HG03432 (cell line): ENCODE results near the gene GZMM.
"Not testable (repeated sequence)": the region's sequence is repeated elsewhere in the genome, so short reads cannot be mapped to it uniquely, and the experiment has no call there.

ENCODE experiments used
- ATAC-seq: cut with Tn5 transposase; IDR thresholded peaks from one replicate; pipeline ENCODE4 v1.9.1; 2021; ENCODE audit warnings: mild to moderate bottlenecking, moderate library complexity; ENCODE audit not compliant: unreplicated experiment

Gene GZMM

DNA sequence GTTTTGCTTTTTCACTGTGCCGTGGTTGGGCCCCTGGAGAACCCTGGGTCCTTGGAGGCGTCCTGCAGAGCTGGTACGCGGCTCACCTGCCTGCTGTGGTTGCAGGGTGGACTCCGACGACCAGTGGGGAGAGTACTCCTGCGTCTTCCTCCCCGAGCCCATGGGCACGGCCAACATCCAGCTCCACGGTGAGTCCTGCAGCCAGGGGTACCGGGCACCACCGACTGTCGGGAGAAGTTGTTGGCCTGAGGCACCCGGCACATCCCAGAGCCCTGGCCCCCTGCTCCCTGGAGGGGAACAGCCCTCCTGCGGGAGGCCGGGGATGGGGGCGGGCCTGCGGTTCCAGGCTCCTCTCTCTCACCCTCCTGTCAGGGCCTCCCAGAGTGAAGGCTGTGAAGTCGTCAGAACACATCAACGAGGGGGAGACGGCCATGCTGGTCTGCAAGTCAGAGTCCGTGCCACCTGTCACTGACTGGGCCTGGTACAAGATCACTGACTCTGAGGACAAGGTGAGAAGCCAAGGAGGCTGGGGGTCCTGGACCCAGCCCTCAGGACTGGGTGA is 36.5 kb downstream of the GZMM start:
- ATAC-seq: no peak

DNA sequence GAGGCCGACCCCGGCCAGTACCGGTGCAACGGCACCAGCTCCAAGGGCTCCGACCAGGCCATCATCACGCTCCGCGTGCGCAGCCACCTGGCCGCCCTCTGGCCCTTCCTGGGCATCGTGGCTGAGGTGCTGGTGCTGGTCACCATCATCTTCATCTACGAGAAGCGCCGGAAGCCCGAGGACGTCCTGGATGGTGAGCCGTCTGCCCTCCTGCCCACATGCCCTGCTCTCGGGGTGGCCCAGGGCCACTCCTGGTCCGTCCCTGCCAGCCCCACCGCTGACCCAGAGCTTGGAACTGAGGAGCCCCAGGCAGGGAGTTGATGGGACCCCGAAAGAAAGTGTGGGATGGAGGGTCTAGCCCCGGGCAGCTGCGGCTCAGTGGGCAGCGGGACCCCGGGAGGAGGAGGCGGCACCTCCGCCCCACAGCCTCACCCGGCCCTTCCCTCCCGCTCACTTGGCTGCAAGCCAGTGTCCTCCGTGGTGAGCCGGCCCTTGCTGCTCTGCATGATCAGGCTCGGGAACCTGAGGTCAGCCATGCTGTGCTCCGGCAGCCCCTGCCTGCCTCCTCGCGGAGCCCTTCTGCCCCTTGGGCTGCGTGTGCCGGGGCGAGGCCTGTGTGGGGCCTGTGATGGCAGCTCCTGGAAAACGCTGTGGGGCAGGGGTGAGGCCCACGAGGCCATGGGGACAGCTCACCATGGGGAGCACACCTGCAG is 37.7 kb downstream of the GZMM start:
- ATAC-seq: no peak

DNA sequence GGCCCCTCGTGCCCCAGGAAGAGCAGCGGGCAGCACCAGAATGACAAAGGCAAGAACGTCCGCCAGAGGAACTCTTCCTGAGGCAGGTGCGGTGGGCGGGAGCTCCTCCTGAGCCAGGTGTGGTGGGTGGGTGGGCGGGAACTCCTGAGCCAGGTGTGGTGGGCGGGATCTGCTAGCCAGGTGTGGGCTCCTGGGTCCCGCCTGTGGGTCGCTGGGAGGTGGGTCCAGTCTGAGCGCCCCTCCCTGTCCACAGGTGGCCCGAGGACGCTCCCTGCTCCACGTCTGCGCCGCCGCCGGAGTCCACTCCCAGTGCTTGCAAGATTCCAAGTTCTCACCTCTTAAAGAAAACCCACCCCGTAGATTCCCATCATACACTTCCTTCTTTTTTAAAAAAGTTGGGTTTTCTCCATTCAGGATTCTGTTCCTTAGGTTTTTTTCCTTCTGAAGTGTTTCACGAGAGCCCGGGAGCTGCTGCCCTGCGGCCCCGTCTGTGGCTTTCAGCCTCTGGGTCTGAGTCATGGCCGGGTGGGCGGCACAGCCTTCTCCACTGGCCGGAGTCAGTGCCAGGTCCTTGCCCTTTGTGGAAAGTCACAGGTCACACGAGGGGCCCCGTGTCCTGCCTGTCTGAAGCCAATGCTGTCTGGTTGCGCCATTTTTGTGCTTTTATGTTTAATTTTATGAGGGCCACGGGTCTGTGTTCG is 38.8 kb downstream of the GZMM start:
- no peak for ATAC-seq

DNA sequence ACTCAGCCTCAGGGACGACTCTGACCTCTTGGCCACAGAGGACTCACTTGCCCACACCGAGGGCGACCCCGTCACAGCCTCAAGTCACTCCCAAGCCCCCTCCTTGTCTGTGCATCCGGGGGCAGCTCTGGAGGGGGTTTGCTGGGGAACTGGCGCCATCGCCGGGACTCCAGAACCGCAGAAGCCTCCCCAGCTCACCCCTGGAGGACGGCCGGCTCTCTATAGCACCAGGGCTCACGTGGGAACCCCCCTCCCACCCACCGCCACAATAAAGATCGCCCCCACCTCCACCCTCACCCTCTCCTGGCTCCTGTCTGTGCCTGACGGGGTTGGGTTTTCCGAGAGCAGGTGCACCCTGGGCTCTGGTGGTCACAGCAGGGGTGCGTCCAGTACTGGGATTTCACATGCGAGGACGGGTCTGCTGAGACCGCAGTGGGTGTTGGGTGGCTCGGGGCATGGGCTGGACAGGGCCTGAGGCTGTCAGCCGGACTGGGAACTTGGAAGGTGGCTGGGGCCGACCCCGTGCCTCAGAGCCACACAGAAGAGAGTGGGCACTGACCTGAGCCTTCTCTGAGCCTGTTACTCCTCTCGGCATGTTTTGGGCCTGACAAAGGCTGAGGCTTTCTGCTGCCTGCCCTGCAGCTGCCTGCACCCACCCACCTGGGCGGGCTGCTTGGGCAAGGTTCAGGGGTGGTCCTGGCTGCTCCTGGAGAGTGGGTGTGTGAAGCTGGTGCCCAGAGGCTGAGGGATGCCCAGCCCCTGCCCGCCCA is 39.5 kb downstream of the GZMM start:
- ATAC-seq: no peak

DNA sequence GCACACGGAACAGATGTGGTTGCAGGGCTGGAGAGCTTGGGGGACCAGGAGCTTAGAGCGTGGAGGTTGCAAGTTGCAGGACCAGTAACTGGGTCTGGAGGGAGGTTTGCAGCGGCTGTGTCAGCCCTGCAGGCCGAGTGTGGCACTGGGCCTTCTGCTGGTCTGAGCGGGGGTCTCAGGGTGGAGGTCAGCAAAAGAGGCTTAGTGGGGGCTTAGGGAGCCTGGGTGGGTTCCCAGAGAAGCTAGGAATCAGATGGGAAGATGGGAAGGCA is 40.1 kb downstream of the GZMM start:
- ATAC-seq: no peak

DNA sequence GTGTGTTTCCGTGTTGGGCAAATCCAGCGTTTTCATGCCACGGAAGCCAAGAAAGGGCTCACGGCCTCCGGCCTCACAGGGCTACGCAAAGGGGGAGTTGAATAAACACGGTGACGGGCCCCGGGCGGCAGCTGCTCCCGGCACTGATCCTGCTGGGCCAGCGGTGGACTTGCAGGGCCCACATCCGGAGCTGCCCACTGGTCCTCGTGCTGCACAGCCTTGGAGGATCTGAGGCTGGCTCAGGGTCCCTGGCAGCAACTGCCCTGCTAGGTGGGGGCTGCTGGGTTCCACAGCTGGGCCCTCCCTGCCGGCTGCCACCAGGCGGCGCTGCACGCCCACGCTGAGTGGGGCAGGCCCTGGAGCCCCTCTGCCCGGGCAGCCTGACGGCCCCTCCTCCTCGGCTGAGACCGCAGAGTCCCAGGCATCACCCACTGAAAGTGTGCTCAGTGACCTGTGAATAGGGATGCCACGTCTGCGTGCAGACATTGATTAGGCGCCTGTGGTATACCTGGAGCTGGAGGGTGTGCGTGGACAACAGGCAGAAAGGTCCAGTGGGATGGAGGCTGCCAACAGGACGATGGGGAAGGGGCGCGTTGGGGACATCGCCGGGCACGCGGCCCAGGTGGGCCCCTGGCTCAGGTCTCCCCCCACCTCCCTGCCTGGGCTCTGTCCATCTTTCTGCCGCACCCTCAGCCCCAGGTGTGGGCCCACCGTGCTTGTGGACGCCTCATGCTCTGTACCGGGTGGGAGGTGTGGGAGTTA is 40.6 kb downstream of the GZMM start:
- no peak for ATAC-seq

DNA sequence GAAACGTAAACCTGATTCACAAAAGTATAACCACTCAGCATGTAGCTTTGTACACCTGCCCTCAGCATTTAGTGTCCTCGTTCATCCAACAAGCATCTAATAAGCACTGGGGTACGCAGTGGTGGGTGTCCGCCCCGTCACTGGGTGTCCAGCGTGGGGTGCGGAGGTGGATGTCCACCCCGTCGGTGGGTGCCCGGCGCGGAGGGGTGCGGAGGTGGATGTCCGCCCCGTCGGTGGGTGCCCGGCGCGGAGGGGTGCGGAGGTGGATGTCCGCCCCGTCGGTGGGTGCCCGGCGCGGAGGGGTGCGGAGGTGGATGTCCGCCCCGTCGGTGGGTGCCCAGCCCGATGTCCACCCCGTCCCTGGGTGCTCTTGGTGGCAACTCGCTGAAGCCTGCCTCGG is 41.3 kb downstream of the GZMM start:
- not testable (repeated sequence) for ATAC-seq

DNA sequence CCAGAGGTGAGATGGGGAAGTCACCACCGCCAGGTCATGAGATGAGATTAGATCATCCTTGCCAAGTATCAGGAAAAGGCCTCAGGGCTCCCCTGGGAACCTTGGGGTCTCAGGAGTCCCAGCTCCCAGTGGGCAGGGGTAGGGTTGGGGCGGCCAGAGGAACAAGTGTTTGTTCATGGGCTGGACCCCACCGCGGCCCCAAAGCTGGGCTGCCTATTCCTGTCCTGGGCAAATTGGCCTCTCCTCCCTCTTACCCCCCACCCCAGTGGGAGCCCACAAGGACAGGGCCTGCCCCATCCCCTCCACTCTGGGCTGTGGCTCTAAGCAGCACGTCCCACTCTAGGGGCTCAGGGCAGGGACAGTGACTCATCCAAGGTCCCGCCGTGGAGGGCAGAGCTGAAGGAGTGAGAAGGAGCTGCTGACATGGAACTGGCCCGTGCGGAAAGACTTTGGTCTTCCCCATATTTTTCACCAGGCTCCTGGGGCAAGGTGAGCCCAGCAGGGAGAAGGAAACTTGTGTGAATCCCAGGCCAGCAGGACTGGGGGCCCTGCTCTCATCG is 41.8 kb downstream of the GZMM start:
- no peak for ATAC-seq

DNA sequence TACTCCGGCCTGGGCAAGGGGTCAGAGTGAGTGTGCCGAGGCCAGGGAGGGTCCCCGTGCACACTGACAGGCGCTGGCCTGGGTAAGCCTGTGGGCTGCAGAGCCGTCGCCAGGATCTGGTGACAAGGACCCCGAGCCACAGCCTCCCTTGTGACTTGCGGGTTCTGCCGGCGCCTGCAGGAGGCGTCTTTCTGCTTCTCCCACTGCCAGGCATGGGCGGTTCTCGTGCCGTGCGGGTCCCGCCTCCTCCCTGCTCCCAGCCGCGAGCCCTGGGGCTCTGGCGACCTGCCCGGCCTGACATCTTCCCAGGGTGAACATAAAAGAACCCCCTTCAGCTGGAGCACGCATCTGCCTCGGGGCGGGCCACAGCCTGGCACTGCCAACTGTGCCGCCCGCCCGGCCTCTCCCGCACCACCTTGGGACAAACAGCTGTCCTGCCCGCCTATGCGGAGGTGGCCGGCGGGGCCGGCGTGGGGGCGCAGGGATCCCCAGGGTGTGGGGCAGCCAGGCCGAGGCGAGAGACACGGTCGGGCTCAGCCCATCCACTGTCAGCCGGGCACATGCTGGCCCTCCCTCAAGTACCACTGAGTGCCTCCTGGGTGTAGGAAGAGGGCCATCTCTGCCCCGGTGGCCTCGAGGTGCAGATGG is 44.4 kb downstream of the GZMM start:
- no peak for ATAC-seq

DNA sequence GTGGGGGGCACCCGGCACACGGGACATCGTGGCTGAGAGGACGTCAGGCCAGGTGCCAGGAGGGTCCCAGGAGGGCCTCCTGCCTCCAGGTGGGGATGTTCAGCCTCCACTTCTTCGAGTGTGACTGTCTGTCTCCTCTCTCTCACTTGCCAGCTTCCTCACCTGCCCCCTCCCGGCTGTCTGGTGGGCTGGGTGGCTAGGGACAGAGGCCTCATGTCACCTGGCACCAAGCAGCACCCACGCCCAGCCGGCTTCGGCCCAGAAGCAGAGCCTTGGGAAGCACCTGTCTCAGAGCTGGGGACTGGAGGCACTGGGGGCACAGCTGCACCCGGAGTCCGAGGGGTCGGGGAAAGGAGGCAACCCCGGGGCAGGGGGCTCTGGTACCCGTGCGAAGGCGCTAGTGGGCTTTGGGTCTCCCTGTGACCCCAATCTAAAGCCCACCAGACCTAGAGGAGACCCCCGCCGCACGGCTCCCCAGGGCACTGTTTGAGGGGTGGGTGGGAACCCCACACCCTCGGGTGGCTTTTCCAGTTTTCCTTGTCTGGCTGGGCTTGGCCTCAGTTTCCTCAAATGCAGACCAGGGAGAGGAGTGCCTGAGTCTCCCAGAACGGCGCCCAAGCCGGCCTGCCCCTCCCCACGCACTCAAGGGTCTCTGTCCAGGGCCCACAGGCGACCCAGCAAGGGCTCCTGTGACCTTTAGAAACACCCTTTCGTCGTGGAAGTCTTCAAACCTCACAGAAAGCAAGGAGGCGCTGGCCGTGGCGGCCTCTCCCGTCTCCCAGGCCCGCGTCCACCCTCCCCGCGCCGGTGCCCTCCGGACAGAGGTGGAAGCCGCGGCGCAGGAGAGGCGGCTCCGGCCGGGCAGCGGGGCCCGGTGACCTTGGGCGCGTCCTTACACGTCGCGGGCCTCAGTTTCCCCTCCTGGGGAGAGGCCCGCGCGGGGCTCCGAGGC is 45.2 kb downstream of the GZMM start:
- no peak for ATAC-seq

DNA sequence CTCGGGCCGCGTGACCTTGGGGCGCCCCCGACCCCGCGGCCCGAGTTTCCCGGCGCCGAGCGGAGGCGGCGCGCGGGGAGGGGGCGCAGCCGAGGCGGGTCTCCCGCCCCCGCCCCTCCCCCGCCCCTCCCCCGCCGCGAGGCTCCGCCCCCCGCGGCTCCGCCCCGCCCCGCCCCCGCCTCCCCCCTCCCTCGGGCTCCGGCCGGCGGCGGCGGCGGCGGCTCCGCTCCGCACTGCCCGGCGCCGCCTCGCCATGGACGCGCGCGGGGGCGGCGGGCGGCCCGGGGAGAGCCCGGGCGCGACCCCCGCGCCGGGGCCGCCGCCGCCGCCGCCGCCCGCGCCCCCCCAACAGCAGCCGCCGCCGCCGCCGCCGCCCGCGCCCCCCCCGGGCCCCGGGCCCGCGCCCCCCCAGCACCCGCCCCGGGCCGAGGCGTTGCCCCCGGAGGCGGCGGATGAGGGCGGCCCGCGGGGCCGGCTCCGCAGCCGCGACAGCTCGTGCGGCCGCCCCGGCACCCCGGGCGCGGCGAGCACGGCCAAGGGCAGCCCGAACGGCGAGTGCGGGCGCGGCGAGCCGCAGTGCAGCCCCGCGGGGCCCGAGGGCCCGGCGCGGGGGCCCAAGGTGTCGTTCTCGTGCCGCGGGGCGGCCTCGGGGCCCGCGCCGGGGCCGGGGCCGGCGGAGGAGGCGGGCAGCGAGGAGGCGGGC is 46.0 kb downstream of the GZMM start, which contains the start of gene HCN2:
HCN2 (plus strand) TSS at position 189 of the 703 bp plus-strand sequence; CDS start at position 254, 65 bp downstream.
- ATAC-seq: no peak

DNA sequence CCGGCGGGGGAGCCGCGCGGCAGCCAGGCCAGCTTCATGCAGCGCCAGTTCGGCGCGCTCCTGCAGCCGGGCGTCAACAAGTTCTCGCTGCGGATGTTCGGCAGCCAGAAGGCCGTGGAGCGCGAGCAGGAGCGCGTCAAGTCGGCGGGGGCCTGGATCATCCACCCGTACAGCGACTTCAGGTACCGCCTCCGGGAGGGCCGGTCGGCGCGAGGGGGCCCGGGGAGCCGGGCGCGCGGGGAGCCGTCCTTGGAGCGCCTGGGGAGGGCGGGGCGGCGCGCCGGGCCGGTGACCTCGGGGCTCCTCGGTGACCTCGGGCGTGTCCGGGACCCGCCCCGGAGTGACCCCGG is 46.5 kb downstream of the GZMM start:
- ATAC-seq: no peak

DNA sequence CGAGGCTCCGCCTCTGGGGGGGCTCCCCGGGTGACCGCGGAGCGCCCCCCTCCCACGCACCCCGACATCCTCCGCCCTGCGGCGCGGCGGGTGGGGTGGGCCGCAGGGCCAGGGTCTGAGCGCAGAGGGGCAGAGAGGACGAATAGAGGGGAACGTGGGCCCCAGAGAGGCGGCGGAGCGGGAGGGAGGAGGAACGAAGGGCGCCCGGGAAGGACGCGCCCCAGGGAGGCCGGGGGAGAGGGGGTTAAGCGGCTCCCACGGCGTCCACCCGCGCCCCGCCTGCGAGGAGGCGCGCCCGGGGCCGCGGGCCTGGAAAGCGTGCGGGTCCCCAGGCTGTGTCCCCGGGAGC is 46.9 kb downstream of the GZMM start:
- no peak for ATAC-seq

DNA sequence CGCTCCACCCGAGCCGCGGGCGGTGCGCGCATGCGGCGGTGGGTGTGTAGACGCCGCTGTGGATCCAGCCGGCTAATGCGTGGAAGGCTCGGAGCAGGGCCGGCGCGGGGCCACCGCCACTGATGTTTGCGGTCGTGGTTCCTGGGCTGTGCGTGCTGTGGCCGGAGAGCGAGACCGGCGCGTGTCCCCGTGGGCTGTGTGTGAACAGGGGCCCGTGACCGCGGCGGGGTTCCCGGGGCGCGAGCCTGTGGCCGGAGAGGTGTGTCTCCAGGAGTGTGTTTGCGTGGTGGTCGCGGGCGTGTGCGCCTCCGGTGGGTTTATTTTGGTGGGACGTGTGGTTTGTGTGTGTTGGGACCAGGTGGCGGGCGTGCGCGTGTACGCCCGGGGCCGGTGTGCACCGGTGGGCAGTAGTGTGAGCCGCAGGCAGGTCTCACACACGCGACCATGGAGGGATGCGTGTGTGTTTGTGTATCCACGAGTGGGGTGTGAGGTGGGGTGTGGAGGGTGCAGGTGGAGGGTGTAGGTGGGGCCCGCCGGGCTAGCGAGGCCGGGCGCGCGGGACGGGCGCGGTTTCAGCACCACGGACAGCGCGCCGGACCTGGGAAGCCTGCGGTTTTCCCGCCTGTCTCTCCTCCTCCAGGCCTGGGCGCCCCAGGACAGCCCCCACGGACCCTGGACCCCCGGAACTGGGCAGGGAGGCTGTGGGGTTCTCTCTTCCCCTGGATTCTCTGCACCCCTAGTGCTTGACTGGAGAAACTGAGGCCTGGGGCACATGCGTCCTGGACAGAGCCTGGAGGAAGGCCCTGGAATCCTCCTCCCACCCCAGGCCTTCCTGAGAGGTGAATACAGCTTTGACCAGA is 47.5 kb downstream of the GZMM start:
- no peak for ATAC-seq

DNA sequence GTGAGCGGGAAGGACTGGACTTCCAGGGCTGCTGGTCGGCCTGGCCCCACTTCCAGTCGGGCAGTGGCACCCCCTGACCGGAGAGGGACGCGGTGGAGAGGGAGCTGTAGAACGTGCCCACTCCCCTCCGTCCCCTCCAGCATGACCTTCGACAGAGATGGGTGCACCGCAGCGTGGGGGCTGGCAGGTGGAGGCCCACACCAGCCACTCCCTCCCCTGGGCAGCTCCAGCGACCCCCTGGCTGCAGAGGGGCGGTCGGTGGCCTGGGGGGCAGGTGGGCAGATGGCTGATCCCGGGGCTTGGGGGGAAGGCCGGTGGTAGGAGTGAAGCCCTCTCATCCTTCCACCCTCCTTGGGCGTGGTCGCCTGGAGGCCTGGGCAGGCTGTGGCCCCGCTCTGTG is 48.2 kb downstream of the GZMM start:
- no peak for ATAC-seq

DNA sequence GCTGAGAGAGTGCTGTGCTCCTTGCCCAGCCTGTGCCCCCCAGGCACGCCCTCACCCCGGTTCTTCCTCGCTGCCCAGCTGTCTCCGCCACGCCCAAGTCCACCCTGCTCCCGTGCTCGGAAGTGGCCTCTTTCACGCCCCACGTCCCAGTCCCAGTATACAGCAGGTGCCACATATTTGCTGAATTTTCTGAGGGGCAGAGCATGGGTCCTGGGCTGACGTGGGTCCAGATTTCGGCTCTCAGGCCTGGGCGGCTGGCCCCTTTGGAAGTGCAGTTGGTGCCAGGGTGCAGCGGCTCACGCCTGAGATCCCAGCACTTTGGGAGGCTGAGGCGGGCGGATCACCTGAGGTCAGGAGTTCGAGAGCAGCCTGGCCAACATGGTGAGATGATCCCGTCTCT is 49.2 kb downstream of the GZMM start:
- no peak for ATAC-seq

DNA sequence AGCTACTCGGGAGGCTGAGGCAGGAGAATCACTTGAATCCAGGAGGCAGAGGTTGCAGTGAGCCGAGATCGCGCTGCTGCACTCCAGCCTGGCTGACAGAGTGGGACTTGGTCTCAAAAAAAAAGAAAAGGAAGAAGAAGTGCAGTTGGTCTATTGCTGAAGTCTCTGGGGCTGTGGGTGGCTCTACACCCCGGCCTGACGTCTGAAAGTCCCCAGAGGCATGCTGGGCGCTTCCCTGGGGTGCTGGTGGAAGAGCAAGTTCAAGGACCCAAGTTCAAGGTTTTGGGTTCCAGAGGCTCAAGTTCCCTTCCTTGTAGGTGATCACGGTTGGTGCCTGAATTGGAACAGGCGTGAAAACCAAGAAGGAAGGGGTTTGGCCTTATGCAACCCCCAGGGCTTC is 49.7 kb downstream of the GZMM start:
- no peak for ATAC-seq
